ENCODE data around the gene SRGAP1.

DNA sequence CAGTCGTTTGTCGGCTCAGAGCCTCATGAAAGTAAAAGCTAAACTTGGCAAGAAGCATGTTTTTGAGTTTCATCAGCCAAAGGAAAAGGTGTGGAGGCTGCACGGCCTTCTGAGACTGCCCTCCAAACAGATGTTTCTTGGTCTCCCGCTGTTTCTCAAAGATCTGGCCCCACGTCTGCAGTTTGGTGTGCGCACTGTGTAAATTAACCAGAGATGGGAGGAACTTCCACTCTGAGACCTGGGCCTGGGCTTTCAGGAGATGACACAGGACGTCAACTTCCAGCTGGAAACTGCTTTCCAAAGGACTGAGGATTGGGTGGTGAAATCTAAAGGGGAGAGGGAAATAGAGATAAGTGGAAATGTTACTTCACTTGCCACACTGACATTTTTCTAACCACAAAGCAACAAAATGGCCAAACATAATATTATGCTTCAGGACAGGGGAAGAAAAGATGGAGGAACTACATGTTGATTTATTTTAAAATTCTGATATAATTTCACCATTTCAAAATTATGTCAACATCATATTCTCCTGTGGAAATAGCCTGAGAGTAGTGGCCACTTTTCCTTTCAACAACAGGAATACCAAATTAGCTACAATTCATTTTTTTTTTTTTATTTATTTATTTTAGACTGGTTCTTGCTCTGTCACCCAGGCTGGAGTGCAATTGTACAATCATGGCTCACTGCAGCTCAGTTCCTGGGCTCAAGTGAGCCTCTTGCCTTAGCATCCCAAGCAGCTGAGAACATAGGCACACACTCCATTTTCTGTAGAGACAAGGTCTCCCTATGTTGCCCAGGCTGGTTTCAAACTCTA lies 350.0 kb downstream of the SRGAP1 start:
- TF ChIP-seq POLR2A (IDR thresholded peaks at IDR 0.05) (no peak), EP300 (IDR thresholded peaks at IDR 0.05) (no peak), POLR2AphosphoS5 (IDR thresholded peaks at IDR 0.05) (no peak)
- TF ChIP-seq, protein P1, sequence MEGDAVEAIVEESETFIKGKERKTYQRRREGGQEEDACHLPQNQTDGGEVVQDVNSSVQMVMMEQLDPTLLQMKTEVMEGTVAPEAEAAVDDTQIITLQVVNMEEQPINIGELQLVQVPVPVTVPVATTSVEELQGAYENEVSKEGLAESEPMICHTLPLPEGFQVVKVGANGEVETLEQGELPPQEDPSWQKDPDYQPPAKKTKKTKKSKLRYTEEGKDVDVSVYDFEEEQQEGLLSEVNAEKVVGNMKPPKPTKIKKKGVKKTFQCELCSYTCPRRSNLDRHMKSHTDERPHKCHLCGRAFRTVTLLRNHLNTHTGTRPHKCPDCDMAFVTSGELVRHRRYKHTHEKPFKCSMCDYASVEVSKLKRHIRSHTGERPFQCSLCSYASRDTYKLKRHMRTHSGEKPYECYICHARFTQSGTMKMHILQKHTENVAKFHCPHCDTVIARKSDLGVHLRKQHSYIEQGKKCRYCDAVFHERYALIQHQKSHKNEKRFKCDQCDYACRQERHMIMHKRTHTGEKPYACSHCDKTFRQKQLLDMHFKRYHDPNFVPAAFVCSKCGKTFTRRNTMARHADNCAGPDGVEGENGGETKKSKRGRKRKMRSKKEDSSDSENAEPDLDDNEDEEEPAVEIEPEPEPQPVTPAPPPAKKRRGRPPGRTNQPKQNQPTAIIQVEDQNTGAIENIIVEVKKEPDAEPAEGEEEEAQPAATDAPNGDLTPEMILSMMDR (IDR thresholded peaks at IDR 0.05) = no peak

Data from upper lobe of left lung (tissue), 4 donors.